ENCODE data around the gene CELA2A. TPM values are rescaled to one million over a fixed set of nuclear protein-coding genes. Genes with fewer than 3 reads are reported as not detected.
A peak's percentile ranks its signal among the peaks of the same experiment; 100 is the strongest.

Gene CELA2A
- total RNA-seq, result 1 to 10 TPM in 1 of 6 donors, under 1 TPM in 1, not detected in 4; 0.83 to 2.3 TPM

DNA sequence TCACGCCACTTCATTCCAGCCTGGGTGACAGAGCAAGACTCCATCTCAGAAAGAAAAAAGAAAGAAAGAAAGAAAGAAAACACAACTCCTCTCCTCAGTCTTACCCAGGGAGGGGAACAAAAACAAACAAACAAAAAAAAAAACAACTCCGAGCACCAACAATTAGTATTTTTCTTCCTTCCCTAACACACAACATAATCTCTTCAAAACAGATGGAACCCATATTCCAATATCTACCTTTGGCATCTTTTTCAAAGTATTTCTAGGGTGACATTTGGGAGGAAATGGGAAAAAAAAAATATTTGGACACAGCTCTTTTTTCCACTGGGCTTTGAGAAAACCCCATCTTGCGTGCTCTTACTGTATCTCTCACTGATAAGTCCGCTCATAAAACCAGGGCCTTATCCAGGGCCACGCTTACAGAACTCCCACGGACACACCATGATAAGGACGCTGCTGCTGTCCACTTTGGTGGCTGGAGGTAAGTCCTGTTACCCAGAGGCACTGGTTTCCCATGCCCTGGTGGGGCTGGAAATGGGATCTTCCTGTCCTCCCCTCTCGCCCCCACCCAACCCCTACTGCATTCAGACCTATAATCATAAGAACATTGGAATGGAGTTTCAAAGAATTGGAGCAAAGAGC is at the start of gene CELA2A:
Gene CELA2A, plus strand, starts transcription at position 420 of the 642 bp plus-strand sequence. Its CDS starts 22 bp downstream, at position 442.
- no peak for TF ChIP-seq EP300 (IDR thresholded peaks at IDR 0.05)
- TF ChIP-seq POLR2AphosphoS5 (IDR thresholded peaks at IDR 0.05), result no peak
- TF ChIP-seq, protein P1, sequence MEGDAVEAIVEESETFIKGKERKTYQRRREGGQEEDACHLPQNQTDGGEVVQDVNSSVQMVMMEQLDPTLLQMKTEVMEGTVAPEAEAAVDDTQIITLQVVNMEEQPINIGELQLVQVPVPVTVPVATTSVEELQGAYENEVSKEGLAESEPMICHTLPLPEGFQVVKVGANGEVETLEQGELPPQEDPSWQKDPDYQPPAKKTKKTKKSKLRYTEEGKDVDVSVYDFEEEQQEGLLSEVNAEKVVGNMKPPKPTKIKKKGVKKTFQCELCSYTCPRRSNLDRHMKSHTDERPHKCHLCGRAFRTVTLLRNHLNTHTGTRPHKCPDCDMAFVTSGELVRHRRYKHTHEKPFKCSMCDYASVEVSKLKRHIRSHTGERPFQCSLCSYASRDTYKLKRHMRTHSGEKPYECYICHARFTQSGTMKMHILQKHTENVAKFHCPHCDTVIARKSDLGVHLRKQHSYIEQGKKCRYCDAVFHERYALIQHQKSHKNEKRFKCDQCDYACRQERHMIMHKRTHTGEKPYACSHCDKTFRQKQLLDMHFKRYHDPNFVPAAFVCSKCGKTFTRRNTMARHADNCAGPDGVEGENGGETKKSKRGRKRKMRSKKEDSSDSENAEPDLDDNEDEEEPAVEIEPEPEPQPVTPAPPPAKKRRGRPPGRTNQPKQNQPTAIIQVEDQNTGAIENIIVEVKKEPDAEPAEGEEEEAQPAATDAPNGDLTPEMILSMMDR (IDR thresholded peaks at IDR 0.05), result no peak
- no peak for TF ChIP-seq POLR2A (IDR thresholded peaks at IDR 0.05)
- H3K4me1 ChIP-seq, result no peaks in the 10 kb centered on the region
- ATAC-seq (ENCODE audit: low FRiP score in 2 of 2) (no peak), DNase-seq (no peak)
- no peaks in the 10 kb centered on the region for H3K9me3 ChIP-seq
- no peaks in the 10 kb centered on the region for H3K27me3 ChIP-seq
- no peak within 1 kb of the TSS for H3K4me3 ChIP-seq
- 95% methylated on average over 8 of the region's 8 CpGs for WGBS, 2 donors
- H3K27ac ChIP-seq, result no peak within 1 kb of the TSS
- H3K36me3 ChIP-seq, result no peaks in the 10 kb centered on the region

DNA sequence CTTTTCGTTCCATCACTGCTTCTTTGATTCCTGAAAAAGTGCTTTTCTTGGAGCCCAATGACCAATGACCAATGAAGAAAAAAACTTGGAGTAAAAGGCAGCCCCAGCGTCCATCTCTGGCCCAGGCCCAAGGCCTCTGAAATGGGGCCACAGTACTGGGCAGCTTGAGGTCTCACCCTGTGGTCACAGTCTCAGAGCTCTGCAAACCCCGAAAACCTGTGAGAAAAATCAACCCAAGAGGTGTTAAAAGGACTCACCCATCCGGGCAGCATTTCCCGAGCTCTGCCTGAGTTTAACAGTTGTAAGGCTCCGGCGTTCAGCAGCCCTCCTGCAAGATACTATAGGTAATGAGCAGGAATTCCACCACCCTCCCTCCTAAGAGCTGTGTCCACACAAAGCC is 49.0 kb upstream of the CELA2A start:
- TF ChIP-seq POLR2A (IDR thresholded peaks at IDR 0.05), result no peak
- ATAC-seq (ENCODE audit: low FRiP score in 2 of 2) (no peak), DNase-seq (no peak)
- WGBS, 2 donors, result 76 to 79% methylated on average over 6 to 7 of the region's 7 CpGs
- Histone ChIP-seq H3K36me3 (no peaks in the 10 kb centered on the region), H3K27me3 (no peaks in the 10 kb centered on the region), H3K9me3 (no peaks in the 10 kb centered on the region), H3K4me1 (peaks cover 9 to 35% (median 30%) of the 10 kb centered on the region in 4 donors), H3K4me3 (no peak overlapping the region), H3K27ac (no peak overlapping the region)

DNA sequence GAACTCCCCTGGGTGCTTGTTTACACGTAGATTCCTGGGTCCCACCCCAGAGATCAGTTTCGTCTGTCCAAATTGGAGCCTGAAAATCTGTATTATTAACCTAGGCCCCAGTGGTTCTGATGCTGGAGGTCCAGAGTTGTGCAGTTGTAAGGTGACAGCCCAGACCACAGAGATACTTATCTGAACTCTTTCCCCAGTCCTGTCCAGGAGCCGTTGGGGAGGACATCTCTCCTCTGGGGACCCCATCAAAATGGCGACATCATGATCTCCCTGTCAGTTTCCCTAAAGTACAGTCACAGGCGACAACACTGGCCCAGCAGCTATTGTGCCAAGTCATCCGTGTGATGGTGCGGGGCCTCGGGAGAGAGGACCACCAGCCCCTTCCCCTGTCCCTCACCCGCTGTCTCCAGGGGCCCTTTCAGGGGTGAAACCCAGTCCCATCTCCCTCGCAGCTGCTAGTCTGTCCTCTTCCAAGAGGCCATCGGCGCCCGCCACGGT is 47.6 kb upstream of the CELA2A start:
- Histone ChIP-seq H3K36me3 (peaks cover 0 to 5% (median 0%) of the 10 kb centered on the region in 4 donors), H3K4me1 (peaks cover 14 to 48% (median 38%) of the 10 kb centered on the region in 4 donors), H3K27ac (peak overlapping the region in 3 of 4 donors; percentile 46 to 90 (median 85)), H3K4me3 (peak overlapping the region; percentile 93 to 97 (median 96)), H3K27me3 (no peaks in the 10 kb centered on the region), H3K9me3 (no peaks in the 10 kb centered on the region)
- DNase-seq (no peak), ATAC-seq (ENCODE audit: low FRiP score in 2 of 2) (no peak)
- TF ChIP-seq POLR2AphosphoS5 (IDR thresholded peaks at IDR 0.05) (no peak), EP300 (IDR thresholded peaks at IDR 0.05) (no peak), POLR2A (IDR thresholded peaks at IDR 0.05) (no peak)
- TF ChIP-seq, protein P1 (IDR thresholded peaks at IDR 0.05), result no peak
- WGBS, 2 donors, result 31 to 36% methylated on average over 14 of the region's 14 CpGs

DNA sequence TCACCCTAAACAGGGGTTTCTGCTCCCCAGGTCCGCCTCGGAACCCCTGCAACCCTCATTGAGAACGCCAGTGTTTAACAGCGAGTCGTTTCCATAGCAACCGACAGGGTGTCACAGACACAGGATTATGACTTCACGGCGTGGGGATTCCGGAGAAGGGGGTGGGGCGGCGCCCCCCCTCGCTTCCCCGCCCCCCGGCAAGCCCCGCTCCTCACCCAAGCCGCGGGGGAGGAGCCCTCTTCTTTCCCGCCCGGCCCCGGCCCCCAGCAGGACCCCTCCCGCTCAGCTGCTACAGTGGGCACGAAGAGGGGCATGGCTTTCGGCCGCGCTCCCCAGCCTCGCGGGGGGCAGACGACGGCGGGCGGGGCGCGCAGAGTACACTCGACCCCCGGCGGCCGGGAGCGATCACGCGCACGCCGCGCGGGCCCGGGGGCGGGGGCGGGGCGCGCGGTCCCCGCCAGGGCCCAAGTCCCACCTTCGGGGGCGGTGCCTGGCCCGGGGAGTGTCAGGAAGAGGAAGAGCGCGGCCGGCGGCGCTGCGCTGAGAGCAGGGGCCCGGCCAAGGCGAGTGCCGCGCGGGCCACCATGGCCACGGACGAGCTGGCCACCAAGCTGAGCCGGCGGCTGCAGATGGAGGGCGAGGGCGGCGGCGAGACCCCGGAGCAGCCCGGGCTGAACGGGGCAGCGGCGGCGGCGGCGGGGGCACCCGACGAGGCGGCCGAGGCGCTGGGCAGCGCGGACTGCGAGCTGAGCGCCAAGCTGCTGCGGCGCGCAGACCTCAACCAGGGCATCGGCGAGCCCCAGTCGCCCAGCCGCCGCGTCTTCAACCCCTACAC is 46.9 kb upstream of the CELA2A start, which contains the start of gene EFHD2:
Gene EFHD2, plus strand, starts transcription at position 501 of the 835 bp plus-strand sequence. Its CDS starts 84 bp downstream, at position 585.
- H3K27ac ChIP-seq, result peak within 1 kb of the TSS; percentile 85 to 90 (median 86)

More for the DNA sequence above, 46.9 kb upstream of the CELA2A start, which contains the start of gene EFHD2:
- DNase-seq, result peak; percentile 88 to 96
- Histone ChIP-seq H3K4me1 (peaks cover 16 to 55% (median 41%) of the 10 kb centered on the region in 4 donors), H3K27me3 (no peaks in the 10 kb centered on the region), H3K4me3 (peak within 1 kb of the TSS; percentile 93 to 97 (median 96)), H3K9me3 (no peaks in the 10 kb centered on the region), H3K36me3 (peaks cover 0 to 5% (median 0%) of the 10 kb centered on the region in 4 donors)
- TF ChIP-seq EP300 (IDR thresholded peaks at IDR 0.05) (no peak), POLR2AphosphoS5 (IDR thresholded peaks at IDR 0.05) (peak; percentile 71 to 87), POLR2A (IDR thresholded peaks at IDR 0.05) (peak in 3 of 4 donors; percentile 79 to 95 (median 94))
- TF ChIP-seq, protein P1 (IDR thresholded peaks at IDR 0.05), result peak in 4 of 6 experiments; percentile 1 to 23 (median 12)
- WGBS, 2 donors, result 1% methylated on average over 41 of the region's 99 CpGs; no CpG with 5 or more reads in 1 of the 2 donors
- ATAC-seq (ENCODE audit: low FRiP score in 2 of 2), result peak; percentile 83 to 91

Measured in upper lobe of left lung (tissue), 6 donors.